Ureter (tissue), 1 donor: ENCODE results near the gene ZCWPW2. TPM values are rescaled to one million over a fixed set of nuclear protein-coding genes. Genes with fewer than 3 reads are reported as not detected.
A peak's percentile ranks its signal among the peaks of the same experiment; 100 is the strongest.

Experiments used
- DNase-seq: peaks from one replicate; pipeline ENCODE4 v3.0.0-alpha.2; 2020; ENCODE audit warnings: low spot score
- total RNA-seq: library from RNA; stranded (reverse); gene quantifications from one replicate; pipeline ENCODE4 v1.2.4, GENCODE V29; 2023
- donor health status: DM: yes; HTN: yes; CAD: no.

Gene ZCWPW2
- 1.7 TPM for total RNA-seq

DNA sequence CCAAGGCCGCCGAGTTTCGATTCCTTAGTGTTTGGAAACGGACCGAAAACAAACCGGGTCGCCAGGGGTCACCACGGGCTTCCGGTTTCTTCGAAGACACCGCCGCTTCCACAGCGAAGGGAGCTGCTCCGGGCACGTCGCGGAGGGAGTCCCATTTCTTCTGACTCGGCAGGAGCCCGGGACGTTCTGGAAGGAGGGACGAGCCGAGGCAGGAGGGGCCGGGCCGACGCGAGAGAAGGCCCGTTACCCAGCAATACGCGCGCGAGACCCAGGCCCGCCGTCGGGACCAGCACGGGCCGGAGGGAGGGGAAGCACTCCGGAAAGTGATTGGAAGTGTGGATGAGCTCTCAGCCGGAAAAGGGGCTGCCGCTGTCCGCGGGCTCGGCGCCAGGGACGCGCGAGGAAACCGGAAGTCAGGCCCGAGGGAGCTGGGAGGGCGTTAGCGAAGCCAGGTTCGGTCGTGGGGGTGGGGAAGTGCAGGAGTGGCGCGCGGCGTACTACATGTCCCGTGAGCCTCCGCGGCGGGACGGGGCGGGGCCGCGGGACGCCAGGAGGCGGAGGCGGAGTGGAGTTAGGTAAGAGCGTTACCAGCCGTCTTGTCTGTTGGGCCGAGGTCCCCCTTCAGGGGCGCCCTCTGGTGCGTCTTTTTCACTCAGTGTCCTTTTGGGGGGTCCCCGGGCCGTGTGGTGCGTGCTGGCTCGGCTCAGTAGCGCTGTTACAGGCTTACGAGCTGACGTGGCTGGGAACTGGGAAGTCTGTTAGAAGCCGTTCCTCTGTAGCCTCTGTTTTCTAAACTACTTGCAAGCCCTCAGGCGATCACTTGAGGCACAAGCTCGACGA, at the start of gene ZCWPW2, which contains the start of gene AZI2:
Gene ZCWPW2, plus strand, starts transcription at position 93 of the 840 bp plus-strand sequence. CDS start 64,348 bp downstream, outside the sequence.
Gene AZI2, minus strand, starts transcription at position 196 of the 840 bp plus-strand sequence. CDS start 8,207 bp downstream, outside the sequence.
- peak; percentile 97 for DNase-seq

DNA sequence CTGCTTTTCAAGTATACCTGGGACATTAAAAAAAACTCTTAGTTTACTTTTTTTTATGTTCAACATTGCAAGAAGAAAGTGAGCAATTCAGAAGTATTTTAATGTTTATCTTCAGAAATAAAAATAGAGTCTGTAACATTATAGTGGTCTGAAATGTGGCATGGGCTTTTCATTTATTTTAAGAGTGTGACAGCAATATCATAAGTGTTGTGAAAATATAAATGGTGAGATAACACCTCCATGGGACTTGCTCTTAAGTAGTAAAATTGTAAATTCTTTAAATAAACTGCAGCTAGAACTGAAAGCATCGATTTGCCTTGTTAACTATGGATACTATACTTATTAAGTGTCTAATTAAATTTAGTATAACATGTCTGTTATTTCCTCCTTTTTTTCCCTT, 48.8 kb upstream of the ZCWPW2 start:
- no peak for DNase-seq

- DNase-seq: no peak
Measured at GRCh38 chr3:28300345-28300962, 48.1 kb upstream of the ZCWPW2 start.

- no peak for DNase-seq
Measured at GRCh38 chr3:28301688-28302087, 46.8 kb upstream of the ZCWPW2 start.

DNA sequence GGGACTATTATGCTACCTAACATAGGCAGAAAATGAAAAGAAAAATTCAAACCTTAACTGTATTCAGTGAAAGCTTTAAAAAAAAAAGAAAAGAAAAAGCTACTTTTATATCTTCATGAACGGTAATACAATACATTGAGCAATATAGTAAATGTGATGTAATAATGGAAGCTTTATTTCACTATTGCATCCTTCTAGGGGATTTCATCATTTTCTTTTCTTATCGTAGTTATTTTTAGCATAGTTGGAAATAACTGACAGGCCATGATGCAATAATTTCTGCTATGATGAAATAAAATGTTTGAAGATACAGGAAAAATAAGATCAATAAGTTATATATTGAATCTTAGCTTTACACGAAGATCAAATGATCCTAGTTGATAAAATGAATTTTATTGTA, 40.3 kb upstream of the ZCWPW2 start:
- DNase-seq: no peak

DNA sequence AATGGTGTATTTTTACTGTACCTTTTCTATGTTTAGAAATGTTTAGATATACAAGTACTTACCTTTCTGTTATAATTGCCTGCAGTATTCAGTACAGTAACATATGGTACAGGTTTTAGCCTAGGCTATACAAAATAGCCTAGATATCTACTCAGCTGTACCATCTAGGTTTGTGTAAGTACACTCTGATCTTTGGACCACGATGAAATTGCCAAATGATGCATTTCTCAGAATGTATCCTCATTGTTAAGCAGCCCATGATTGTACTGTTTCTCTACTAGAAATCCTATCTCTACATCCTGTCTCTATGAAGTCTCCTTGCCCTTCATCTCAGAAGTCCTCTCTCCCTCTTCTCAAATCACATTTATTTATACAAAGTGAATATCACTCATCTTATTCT, 32.8 kb upstream of the ZCWPW2 start:
- no peak for DNase-seq

DNA sequence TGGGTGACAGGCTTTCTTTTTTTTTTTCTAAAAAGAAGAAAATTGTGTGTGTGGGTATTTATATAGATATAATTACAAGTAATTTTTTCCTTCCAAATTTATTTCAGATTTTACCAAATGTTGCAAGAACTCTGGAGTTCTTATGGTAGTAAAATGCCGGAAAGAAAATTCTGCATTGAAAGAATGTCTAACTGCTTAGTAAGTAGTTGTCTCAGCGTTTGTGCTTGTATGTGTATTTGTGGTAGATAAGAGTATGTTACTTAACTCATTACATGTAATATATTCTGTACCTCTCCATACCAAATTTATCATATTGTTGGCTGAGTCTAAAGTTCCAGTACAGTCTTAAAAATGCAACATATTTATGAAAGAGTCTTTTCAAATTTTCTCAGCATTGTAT, 32.3 kb upstream of the ZCWPW2 start:
- DNase-seq: no peak

DNA sequence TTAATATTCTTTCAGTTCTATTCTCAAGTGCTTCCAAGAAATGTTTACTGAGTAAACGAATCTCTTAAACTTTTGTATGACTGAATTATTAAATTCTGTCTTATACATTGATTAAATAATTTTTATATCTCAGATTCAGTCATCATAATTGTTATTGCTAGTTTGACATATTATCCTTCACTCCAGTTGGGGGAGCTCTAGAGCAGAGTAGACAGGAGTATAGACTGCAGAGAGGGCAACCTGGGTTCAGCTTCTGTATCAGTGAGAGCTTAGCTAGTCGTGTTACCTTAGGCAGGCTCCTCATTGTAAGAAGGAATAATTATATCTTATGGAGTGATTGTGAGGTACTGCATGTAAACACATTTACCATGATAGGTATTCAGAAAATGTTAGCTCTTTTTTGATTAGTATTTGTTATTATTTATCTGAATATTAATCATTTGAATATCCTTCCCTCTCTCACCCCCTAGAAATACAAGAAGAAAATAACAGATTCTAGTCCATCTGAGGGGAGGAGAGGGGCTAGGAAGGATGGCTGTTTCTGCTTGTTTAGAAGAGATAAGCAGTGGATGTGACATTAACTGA, 31.0 kb upstream of the ZCWPW2 start:
- no peak for DNase-seq

DNA sequence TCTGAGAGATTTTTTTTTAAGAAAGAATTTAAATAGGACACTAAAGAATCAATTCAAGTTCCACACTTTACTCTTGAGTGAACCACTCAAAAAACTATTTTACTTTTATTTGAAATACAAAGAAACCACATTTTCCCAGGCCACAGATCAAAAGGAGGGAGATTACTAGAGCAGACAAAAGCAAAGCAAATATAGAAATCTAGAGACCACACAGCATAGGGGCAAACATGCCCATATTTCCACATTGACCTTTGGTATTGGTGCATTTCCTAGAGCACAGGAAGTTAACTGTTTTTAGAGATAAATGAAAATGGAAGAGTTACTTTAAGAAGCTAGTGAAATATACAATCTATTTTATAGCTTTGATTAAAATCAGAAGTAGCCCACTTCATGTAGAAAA, 27.5 kb upstream of the ZCWPW2 start:
- DNase-seq: no peak

GRCh38 chr3:28322464-28322863, 26.1 kb upstream of the ZCWPW2 start:
- DNase-seq: no peak

- no peak for DNase-seq
Measured at GRCh38 chr3:28326458-28326926, 22.0 kb upstream of the ZCWPW2 start.

GRCh38 chr3:28328188-28329151, 20.1 kb upstream of the ZCWPW2 start:
- DNase-seq: no peak

- DNase-seq: no peak
Measured at GRCh38 chr3:28334552-28334951, 14.0 kb upstream of the ZCWPW2 start.

DNA sequence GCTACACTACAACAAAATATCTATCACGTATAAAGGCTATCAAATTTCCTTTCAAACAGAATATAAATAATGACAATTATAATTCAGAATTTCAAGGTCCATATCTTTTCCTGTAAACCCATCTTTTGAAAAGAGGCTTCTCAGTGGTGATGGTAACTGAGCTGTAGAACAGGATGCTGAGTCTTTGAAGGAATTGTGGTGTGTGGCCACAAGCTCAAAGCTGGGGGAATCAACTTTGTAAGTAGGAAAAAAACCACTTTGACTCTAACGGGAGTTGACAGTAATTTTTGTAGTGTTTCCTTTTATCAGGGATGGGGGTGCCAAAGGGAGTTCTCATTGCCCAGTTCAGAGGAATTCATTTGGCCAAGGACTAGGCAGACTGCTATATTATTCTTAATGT, 13.3 kb upstream of the ZCWPW2 start:
- DNase-seq: no peak

DNA sequence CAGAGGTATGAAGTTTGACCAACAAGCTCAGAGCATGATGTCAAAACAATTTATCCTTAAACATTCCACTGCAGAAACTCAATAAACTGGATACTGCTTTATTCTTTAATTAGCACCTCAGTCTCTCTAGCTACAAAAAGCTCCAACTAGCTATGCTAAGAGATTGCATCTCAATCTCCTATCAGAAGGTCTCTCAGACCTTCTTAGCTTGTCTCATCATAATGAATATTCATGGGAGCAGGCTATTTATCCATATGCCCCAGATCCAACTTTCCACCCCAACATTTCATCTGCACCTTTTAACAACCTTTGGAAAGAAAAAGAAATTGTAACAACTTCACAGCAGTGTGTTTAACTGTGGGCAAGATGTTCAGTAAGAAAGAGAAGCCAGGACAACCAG, 11.3 kb upstream of the ZCWPW2 start:
- DNase-seq: no peak

- DNase-seq: no peak
Measured at GRCh38 chr3:28343144-28343543, 5.4 kb upstream of the ZCWPW2 start.

DNA sequence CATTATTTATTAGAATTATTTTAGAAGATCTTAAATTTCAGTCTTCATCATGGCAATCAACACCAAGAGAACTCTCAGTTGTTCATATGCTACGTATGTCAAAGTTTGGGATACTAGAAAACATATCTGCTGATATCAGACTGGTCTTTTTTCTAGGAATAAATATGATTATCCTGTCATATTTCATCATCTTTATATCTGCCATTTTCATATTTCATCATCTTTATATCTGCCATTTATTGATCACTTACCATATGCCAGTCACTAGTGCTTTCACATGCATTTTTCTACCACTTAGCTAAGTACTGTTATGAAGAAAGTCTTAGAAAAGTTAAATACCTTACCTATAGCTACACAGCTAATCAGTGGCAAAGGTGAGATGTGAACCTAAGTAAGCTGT, 2.8 kb upstream of the ZCWPW2 start:
- DNase-seq: no peak

DNA sequence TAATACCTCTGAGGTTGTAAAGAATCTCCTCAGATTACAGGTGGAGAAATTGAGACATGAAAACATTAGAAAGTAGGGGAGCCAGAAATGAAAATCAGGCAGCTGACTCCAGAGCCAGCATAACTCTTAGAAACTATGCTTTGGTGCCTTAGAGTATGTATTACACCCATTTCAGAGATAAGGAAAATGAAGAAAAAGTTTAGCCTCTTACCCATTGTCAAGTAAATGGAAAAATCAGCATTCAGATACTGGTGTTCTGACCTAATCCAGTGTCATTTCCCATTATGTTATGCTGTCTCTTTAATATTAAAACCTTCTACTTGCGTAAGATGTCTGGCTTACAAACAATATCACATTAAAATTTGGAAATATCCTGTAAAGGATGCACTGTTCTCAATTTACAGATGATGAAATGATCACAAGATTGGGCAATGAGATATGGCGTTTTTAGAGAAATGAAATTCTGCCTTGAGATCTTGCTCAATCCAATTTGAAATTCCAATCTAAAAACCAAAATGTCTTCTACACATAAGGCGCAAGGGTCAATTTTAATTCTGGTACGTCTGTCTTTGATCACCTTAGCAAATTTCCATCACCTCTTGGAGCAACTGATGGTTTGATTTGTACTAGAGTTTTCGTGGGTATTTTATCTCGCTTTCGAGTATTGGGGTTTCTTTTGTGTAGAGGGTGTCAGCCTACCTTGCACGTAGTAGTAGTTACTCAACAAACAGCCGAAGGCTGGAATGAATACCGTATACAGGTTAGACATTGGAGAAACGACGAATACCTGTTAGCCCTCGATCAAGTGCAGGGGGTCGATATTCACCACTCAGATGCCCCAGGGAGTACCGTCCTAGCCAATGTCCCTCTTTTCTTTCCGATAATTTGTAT, 902 bp upstream of the ZCWPW2 start:
- DNase-seq: no peak

GRCh38 chr3:28348265-28348628, 274 bp upstream of the ZCWPW2 start:
- no peak for DNase-seq

DNA sequence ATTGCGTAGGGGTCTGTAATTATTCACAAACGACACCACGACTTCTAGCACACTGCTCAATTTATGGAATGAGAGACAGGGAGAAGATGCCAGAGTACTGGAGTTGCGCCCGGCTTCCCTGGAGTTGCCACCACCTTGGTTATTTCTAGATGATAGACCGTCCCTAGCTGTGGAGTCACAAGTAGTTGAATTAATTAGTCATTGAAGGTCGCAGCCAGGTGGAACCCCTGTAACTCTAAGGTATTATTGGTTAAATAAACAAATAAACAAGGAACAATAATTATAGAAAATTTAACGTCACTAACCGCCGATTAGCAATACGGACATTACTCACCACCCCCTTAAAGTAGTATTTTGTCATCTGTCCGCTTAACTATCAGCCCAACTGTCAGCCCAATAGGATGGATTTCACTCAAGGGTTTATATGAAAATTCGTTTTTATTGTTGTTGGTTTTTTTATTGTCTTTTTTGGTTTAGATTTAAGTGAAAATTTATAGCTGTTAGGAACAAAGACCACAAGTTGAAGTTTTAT, 1.0 kb downstream of the ZCWPW2 start:
- no peak for DNase-seq
